Left forelimb (tissue), 1 donor: Measurements from ENCODE around the gene GRIK3.

ENCODE experiments used
- DNase-seq: peaks from one replicate; pipeline ENCODE4 v3.0.0-alpha.2; 2018; ENCODE audit warnings: low spot score

The GRIK3 gene

GRCh38 chr1:36981126-36981525 is 53.2 kb downstream of the GRIK3 start:
- DNase-seq: no peak

GRCh38 chr1:36977731-36978406 is 56.4 kb downstream of the GRIK3 start:
- no peak for DNase-seq

GRCh38 chr1:36975642-36976041 is 58.7 kb downstream of the GRIK3 start:
- DNase-seq: no peak

GRCh38 chr1:36973056-36973455 is 61.3 kb downstream of the GRIK3 start:
- no peak for DNase-seq

- DNase-seq: no peak
Observed at GRCh38 chr1:36971852-36972618, 62.3 kb downstream of the GRIK3 start.

- no peak for DNase-seq
Observed at GRCh38 chr1:36968730-36969129, 65.6 kb downstream of the GRIK3 start.

GRCh38 chr1:36966242-36966641 is 68.1 kb downstream of the GRIK3 start:
- DNase-seq: no peak

- no peak for DNase-seq
Observed at GRCh38 chr1:36965275-36966159, 68.8 kb downstream of the GRIK3 start.

- DNase-seq: no peak
Observed at GRCh38 chr1:36964830-36965229, 69.5 kb downstream of the GRIK3 start.

- DNase-seq: no peak
Observed at GRCh38 chr1:36963006-36963405, 71.3 kb downstream of the GRIK3 start.

GRCh38 chr1:36961062-36961615 is 73.2 kb downstream of the GRIK3 start:
- DNase-seq: no peak

GRCh38 chr1:36956570-36956969 is 77.7 kb downstream of the GRIK3 start:
- no peak for DNase-seq

- no peak for DNase-seq
Observed at GRCh38 chr1:36955016-36955415, 79.3 kb downstream of the GRIK3 start.

GRCh38 chr1:36953061-36953460 is 81.3 kb downstream of the GRIK3 start:
- DNase-seq: no peak

GRCh38 chr1:36951761-36952160 is 82.6 kb downstream of the GRIK3 start:
- no peak for DNase-seq

- no peak for DNase-seq
Observed at GRCh38 chr1:36951292-36951750, 83.0 kb downstream of the GRIK3 start.

GRCh38 chr1:36950604-36951291 is 83.6 kb downstream of the GRIK3 start:
- DNase-seq: no peak

- no peak for DNase-seq
Observed at GRCh38 chr1:36948606-36949005, 85.7 kb downstream of the GRIK3 start.

GRCh38 chr1:36948147-36948546 is 86.2 kb downstream of the GRIK3 start:
- DNase-seq: no peak

GRCh38 chr1:36947384-36947783 is 86.9 kb downstream of the GRIK3 start:
- no peak for DNase-seq

GRCh38 chr1:36944883-36945282 is 89.4 kb downstream of the GRIK3 start:
- DNase-seq: no peak

- DNase-seq: no peak
Observed at GRCh38 chr1:36942148-36942547, 92.2 kb downstream of the GRIK3 start.
